ENCODE data around the gene PKNOX1.
"Not testable (repeated sequence)": the region's sequence is repeated elsewhere in the genome, so short reads cannot be mapped to it uniquely, and the experiment has no call there.

The PKNOX1 gene

DNA sequence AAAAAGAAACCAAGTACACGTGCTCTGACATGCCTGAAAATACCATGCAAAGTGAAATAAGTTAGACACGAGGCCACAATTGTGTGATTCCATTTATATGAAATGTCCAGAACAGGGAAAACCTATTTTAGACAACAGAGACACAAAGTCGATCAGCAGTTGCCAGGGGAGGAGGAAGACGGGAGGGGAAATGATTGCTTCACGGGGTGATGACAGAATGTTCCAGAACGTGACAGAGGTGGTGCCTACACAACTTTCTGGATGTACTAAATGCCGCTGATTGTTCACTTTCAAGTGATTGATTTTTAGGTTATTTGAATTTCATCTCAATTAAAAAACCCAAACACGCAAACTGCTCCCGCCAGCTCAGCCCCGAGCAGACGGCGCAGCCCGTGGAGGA is 78.8 kb downstream of the PKNOX1 start:
- not testable (repeated sequence) for DNase-seq (ENCODE audit: low read depth)

- not testable (repeated sequence) for DNase-seq (ENCODE audit: low read depth)
Measured at GRCh38 chr21:43062955-43063664, 88.7 kb downstream of the PKNOX1 start.

GRCh38 chr21:43064265-43064917 is 90.0 kb downstream of the PKNOX1 start:
- not testable (repeated sequence) for DNase-seq (ENCODE audit: low read depth)

DNA sequence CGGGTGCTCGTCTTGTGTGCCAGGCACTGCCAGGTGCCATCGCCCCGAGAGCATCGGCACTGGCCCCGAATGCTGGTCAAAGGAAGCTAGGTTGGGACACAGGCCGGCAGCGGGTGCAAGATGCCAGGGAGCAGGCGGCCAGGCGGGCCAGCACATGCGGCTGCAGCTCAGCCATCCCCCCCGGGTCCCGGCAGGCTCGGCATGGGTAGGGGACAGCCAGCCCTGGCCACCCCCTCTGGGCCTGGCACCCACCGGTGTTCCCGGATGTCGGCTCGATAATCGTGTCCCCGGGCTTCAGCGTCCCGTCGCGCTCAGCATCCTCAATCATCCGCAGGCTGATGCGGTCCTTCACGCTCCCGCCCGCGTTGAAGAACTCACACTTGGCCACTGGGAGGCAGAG is 91.6 kb downstream of the PKNOX1 start:
- DNase-seq (ENCODE audit: low read depth): not testable (repeated sequence)

- DNase-seq (ENCODE audit: low read depth): not testable (repeated sequence)
Measured at GRCh38 chr21:43066690-43067089, 92.3 kb downstream of the PKNOX1 start.

- not testable (repeated sequence) for DNase-seq (ENCODE audit: low read depth)
Measured at GRCh38 chr21:43068065-43068464, 93.7 kb downstream of the PKNOX1 start.

DNA sequence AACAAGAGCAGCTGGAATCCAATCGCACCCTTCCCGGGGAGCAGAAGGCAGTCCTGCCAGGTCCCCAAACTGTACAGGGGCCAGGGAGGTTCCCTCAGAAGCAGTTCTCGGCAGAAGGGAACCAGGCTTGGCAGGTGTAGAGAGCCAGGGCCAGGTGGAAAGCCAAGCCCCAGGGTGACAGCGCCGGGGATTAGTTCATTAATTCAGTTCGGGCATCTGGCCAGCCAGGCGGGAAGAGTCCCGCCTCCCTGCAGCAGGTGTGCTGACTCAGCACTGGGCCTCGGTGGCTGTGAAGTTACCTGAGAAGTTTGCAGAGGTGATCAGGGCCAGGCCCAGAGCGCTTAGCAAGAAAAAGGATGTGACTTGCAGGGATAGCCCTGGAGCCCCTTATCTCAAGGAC is 95.3 kb downstream of the PKNOX1 start:
- not testable (repeated sequence) for DNase-seq (ENCODE audit: low read depth)

DNA sequence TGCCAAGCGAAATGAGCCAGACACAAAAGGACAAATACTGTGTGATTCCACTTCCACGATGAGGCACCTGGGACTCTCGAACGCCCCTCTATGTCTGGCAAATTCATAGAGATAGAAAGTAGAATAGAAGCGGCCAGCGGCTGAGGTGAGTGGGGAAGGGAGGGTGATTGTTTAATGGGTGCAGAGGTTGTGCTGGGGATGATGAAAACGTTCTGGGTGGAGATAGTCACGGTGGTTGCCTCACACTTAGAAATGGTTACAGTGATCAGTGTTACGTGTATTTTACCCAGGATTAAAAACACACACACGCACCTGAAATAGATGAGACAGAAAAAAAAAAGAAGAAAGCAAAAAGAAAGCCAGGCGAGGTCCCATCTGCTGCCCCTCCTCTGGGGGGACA is 98.4 kb downstream of the PKNOX1 start:
- DNase-seq (ENCODE audit: low read depth): not testable (repeated sequence)

DNA sequence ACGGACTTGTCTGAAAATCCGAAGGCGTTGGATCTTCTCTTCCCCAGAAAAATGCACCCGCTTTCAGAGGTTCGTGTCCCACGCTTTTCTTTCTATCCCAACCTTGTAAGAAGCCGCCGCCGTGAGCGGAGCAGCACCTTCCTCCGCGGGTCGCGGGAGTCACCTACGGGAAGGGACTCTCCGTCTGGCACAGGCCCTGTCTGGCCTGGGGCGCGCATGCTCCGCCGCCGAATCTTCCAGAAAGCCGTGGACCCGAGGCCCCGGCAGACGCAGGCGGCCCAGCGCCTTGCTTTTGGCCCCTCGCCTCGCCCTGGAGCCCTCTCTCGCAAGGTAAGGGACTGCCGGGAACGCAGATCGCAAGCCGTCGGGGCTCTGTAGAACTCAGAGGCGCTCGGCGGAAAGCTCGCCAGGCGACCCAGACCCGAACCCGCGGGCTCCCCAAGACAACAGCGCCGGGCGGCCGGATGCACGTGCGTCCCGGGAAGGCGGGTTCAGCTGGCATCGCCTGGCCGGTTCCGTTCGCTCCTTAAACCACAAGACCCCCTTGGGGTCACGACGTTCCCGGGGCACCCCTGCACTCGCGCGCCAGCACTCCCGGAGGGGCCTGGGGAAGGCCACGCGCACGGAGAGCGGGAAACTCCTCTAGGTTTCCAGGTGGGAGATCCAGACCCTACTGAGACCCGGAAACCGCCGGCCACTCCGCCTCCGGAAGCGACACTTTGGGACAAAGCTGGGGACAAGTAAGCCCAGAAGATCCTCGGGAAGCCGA is 100.2 kb downstream of the PKNOX1 start:
- not testable (repeated sequence) for DNase-seq (ENCODE audit: low read depth)

- not testable (repeated sequence) for DNase-seq (ENCODE audit: low read depth)
Measured at GRCh38 chr21:43075170-43076022, 101.0 kb downstream of the PKNOX1 start, which contains the start of gene CBS. Gene CBS (minus strand): TSS chr21:43075835. CDS start chr21:43072193, 3,642 bp downstream.

DNA sequence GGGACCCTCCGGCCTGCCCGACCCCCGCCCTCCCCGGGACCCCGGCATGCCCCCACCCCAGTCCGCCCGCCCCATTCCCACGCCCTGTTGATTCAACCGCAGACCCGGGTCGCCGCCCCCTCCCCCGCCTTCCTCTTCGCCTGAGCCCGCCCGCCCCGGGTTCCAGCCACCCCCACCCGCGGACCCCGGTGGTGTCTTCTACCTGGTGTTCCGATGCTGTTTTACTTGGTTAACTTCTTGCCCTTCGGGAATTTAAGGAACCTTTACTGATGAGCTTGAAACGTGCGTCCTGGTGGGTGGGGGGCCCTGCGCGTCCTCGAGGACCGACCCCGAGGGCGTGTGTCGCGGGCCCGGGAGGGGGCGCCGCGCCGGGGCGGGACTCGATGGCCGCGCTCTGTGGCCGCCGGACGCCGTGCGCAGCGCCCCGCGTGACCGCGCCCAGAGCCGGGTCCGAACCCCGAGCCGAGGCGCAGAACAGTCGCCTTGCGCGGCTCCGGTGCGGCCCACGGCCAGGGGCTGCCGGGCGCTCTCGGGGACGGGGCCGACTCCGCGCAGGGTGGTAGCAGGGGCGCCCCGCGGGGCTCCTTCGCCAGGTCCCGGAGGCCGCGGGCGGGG is 101.8 kb downstream of the PKNOX1 start:
- not testable (repeated sequence) for DNase-seq (ENCODE audit: low read depth)

- DNase-seq (ENCODE audit: low read depth): not testable (repeated sequence)
Measured at GRCh38 chr21:43076643-43077042, 102.3 kb downstream of the PKNOX1 start.

GRCh38 chr21:43082587-43083300 is 108.4 kb downstream of the PKNOX1 start:
- DNase-seq (ENCODE audit: low read depth): not testable (repeated sequence)

All from activated gamma-delta T cell treated with anti-CD3 and anti-CD28 coated beads, Interleukin-2, amount 50 U/mL, for 16 hours (primary cell).